Endodermal cell (in vitro differentiated cells): Measurements from ENCODE around the gene DCN. TPM values are rescaled to one million over a fixed set of nuclear protein-coding genes. Genes with fewer than 3 reads are reported as not detected.

Experiments used
- DNase-seq: peaks from one replicate; pipeline ENCODE4 v3.0.0-alpha.2; 2017
- H3K27ac ChIP-seq: 2 replicates; pipeline ENCODE4 v1.5.1; 2013; ENCODE audit warnings: mild to moderate bottlenecking, low read depth, low read length, moderate library complexity
- H3K27me3 ChIP-seq: 2 replicates; pipeline ENCODE4 v1.6.1; 2013; ENCODE audit warnings: mild to moderate bottlenecking, low read length, moderate library complexity; ENCODE audit not compliant: insufficient read depth, control insufficient read depth, poor library complexity, severe bottlenecking
- H3K36me3 ChIP-seq: 2 replicates; pipeline ENCODE4 v1.7.0; 2013; ENCODE audit warnings: mild to moderate bottlenecking, low read length, moderate library complexity; ENCODE audit not compliant: control insufficient read depth, insufficient read depth
- H3K4me1 ChIP-seq: one replicate; pipeline ENCODE4 v1.7.0; 2013; ENCODE audit warnings: low read length; ENCODE audit not compliant: control insufficient read depth, insufficient read depth
- H3K4me3 ChIP-seq: 2 replicates; pipeline ENCODE4 v1.5.1; 2013; ENCODE audit warnings: mild to moderate bottlenecking, low read length, moderate library complexity
- H3K9ac ChIP-seq: 2 replicates; pipeline ENCODE4 v1.6.1; 2013; ENCODE audit warnings: mild to moderate bottlenecking, low read length, moderate library complexity; ENCODE audit not compliant: poor library complexity, severe bottlenecking; ENCODE audit errors: extremely low read depth
- H3K9me3 ChIP-seq: 2 replicates; pipeline ENCODE4 v1.6.1; 2013; ENCODE audit warnings: mild to moderate bottlenecking, low read length, moderate library complexity; ENCODE audit not compliant: control insufficient read depth
- H3K27ac Mint-ChIP-seq: 2 replicates; pipeline ENCODE4 v1.8.0; 2020; ENCODE audit warnings: mixed read lengths
- H3K27me3 Mint-ChIP-seq: 2 replicates; pipeline ENCODE4 v1.8.0; 2021; ENCODE audit warnings: mild to moderate bottlenecking, mixed read lengths; ENCODE audit not compliant: insufficient read depth
- H3K36me3 Mint-ChIP-seq: 2 replicates; pipeline ENCODE4 v1.8.0; 2020; ENCODE audit warnings: low read depth, mixed read lengths
- H3K4me1 Mint-ChIP-seq: 2 replicates; pipeline ENCODE4 v1.8.0; 2020; ENCODE audit warnings: mixed read lengths
- H3K4me3 Mint-ChIP-seq: 2 replicates; pipeline ENCODE4 v1.8.0; 2020; ENCODE audit warnings: mild to moderate bottlenecking, moderate library complexity, mixed read lengths
- H3K9me3 Mint-ChIP-seq: 2 replicates; pipeline ENCODE4 v1.8.0; 2020; ENCODE audit warnings: mild to moderate bottlenecking, mixed read lengths
- WGBS, 2 experiments: methylation state at CpG; one replicate each; pipeline versions ENCODE4 v1.1.5 to v1.1.7; 2013; ENCODE audit warnings: missing lambda C conversion rate in 2 of 2, mixed read lengths in 1 of 2; ENCODE audit not compliant: insufficient coverage in 1 of 2, insufficient read length in 1 of 2; 5-methylcytosine and 5-hydroxymethylcytosine counted together
- total RNA-seq, 2 donors: library from RNA; stranded (reverse); fragmentation: NEBNext Ultra II Directional in 1 of 2; extraction: Animal tissue kit (Norgen Biotek cat#: 25700) in 1 of 2; gene quantifications; 2 replicates in 1 of 2; 3 replicates in 1 of 2; pipeline ENCODE4 v1.2.1, GENCODE V29; 2021
- TF ChIP-seq, protein P1 (sequence below): fragments of 200-600 bp; sonication (generic); conservative IDR thresholded peaks from 2 replicates; pipeline ENCODE4 v1.5.0; 2021; ENCODE audit warnings: antibody characterized with exemption, mild to moderate bottlenecking

Gene DCN
- total RNA-seq, 2 donors from 2014 or later: not detected

DNA sequence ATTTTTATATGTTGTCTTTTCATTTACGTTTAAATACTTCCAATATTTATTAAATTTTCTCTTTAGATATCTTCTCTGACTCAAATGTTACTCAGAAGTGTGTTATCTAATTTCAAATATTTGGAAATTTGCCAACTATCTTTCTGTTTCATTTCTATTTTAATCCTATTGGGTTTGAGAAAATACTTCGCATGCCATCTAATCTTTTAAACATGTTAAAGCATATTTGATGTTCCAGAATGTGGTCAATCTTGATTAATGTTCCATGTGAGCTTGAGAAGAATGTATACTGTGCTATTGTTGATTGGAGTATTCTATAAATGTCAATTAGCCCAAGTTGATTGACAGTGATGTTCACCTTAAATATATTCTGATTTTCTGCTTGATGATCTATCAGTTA is 11.9 kb upstream of the DCN start:
- no peak overlapping the region for H3K4me3 Mint-ChIP-seq
- no peak overlapping the region for H3K9ac ChIP-seq
- H3K9me3 ChIP-seq: no peaks in the 10 kb centered on the region
- no peaks in the 10 kb centered on the region for H3K27me3 ChIP-seq
- WGBS, 2 experiments: 100% methylated on average over 2 of the region's 2 CpGs; no CpG with 5 or more reads in 1 of the 2 experiments
- H3K4me1 ChIP-seq: no peaks in the 10 kb centered on the region
- H3K27me3 Mint-ChIP-seq: no peaks in the 10 kb centered on the region
- H3K36me3 Mint-ChIP-seq: no peaks in the 10 kb centered on the region
- TF ChIP-seq, protein P1, sequence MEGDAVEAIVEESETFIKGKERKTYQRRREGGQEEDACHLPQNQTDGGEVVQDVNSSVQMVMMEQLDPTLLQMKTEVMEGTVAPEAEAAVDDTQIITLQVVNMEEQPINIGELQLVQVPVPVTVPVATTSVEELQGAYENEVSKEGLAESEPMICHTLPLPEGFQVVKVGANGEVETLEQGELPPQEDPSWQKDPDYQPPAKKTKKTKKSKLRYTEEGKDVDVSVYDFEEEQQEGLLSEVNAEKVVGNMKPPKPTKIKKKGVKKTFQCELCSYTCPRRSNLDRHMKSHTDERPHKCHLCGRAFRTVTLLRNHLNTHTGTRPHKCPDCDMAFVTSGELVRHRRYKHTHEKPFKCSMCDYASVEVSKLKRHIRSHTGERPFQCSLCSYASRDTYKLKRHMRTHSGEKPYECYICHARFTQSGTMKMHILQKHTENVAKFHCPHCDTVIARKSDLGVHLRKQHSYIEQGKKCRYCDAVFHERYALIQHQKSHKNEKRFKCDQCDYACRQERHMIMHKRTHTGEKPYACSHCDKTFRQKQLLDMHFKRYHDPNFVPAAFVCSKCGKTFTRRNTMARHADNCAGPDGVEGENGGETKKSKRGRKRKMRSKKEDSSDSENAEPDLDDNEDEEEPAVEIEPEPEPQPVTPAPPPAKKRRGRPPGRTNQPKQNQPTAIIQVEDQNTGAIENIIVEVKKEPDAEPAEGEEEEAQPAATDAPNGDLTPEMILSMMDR: no peak
- H3K27ac Mint-ChIP-seq: no peak overlapping the region
- no peak for DNase-seq
- no peaks in the 10 kb centered on the region for H3K4me1 Mint-ChIP-seq
- no peak overlapping the region for H3K27ac ChIP-seq
- H3K36me3 ChIP-seq: no peaks in the 10 kb centered on the region
- H3K9me3 Mint-ChIP-seq: peaks cover 9% of the 10 kb centered on the region
- no peak overlapping the region for H3K4me3 ChIP-seq

DNA sequence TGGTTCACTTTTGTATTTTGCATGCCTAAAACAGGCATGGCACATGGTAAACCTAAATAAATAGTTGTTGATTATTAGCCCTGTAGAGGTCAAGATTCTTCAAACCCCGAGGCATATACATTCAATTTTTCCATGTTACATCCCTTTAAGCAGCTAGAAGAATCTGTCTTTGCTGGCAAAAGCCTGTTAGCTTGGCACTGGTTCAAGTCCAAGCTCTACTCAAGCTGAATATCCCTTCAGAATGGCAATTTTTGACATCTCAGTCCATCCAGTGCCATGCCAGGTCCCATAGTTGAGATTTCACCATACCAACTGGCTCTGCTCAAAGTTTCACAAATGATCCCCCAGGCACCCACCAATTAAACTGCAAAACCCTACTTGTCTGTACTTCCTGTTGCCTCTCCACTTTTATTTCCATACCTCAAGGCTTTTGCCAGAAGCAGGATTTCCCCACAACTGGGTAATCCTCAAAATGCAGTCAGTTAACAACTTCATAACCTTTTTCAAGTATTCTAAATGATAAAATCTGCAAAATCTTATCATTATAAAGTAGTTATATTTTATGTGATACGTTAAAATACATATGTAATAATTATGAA is 9.0 kb upstream of the DCN start:
- Mint-ChIP-seq H3K36me3 (no peaks in the 10 kb centered on the region), H3K4me3 (no peak overlapping the region), H3K27me3 (no peaks in the 10 kb centered on the region), H3K4me1 (no peaks in the 10 kb centered on the region), H3K27ac (no peak overlapping the region), H3K9me3 (peaks cover 9% of the 10 kb centered on the region)
- 83 to 85% methylated on average over 1 of the region's 2 CpGs for WGBS, 2 experiments
- H3K36me3 ChIP-seq: no peaks in the 10 kb centered on the region
- no peaks in the 10 kb centered on the region for H3K9me3 ChIP-seq
- H3K27me3 ChIP-seq: no peaks in the 10 kb centered on the region
- H3K4me1 ChIP-seq: no peaks in the 10 kb centered on the region
- H3K27ac ChIP-seq: no peak overlapping the region
- TF ChIP-seq, protein P1: no peak
- no peak for DNase-seq
- H3K9ac ChIP-seq: no peak overlapping the region
- H3K4me3 ChIP-seq: no peak overlapping the region

DNA sequence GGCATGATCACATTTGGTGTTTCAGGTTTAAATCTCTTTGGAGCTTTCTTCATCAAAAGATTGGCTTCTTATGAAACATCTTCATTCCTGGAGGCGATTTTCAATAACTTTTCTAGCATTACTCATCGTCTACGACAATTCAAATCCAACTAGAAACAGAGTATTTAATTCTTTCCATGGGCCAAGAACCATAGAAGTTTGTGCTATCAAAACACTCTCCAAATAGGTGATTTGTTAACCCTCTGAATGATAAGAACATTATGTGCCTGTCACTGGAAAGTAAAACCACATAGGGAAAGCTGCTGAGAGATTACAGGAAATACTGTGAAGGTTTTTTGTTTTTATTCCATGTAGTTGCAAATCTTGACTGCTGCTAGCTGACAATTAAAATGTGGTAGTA is 6.9 kb upstream of the DCN start:
- WGBS, 2 experiments: 93 to 100% methylated on average over 1 to 3 of the region's 3 CpGs
- H3K27ac Mint-ChIP-seq: no peak overlapping the region

More for the DNA sequence above, 6.9 kb upstream of the DCN start:
- no peaks in the 10 kb centered on the region for H3K27me3 Mint-ChIP-seq
- H3K4me3 ChIP-seq: no peak overlapping the region
- no peaks in the 10 kb centered on the region for H3K4me1 Mint-ChIP-seq
- TF ChIP-seq, protein P1: no peak
- no peaks in the 10 kb centered on the region for H3K36me3 ChIP-seq
- no peak overlapping the region for H3K4me3 Mint-ChIP-seq
- DNase-seq: no peak
- H3K27ac ChIP-seq: no peak overlapping the region
- H3K36me3 Mint-ChIP-seq: no peaks in the 10 kb centered on the region
- H3K9ac ChIP-seq: no peak overlapping the region
- H3K27me3 ChIP-seq: no peaks in the 10 kb centered on the region
- H3K4me1 ChIP-seq: no peaks in the 10 kb centered on the region
- peaks cover 2% of the 10 kb centered on the region for H3K9me3 Mint-ChIP-seq
- no peaks in the 10 kb centered on the region for H3K9me3 ChIP-seq
